ENCODE data around the gene ASXL3.

Gene ASXL3

GRCh38 chr18:33699372-33699771, 121.4 kb downstream of the ASXL3 start:
- Histone ChIP-seq H3K4me3 (ENCODE audit: insufficient read depth, low read length, poor library complexity, severe bottlenecking) (no peak overlapping the region), H2AFZ (ENCODE audit: low read depth, low read length, severe bottlenecking) (no peak overlapping the region), H3K36me3 (ENCODE audit: low read length) (no peaks in the 10 kb centered on the region), H3F3A (ENCODE audit: insufficient read depth) (no peaks in the 10 kb centered on the region), H3K9me2 (replicated peaks; ENCODE audit: insufficient read depth, low read length) (no peaks in the 10 kb centered on the region), H3K9ac (ENCODE audit: low read length) (no peak overlapping the region), H4K20me1 (ENCODE audit: low read depth, low read length) (no peaks in the 10 kb centered on the region), H3K27ac (ENCODE audit: low read depth, low read length) (no peak overlapping the region), H3K4me2 (ENCODE audit: low read depth, low read length, poor library complexity, severe bottlenecking) (no peak overlapping the region), H3K27me3 (ENCODE audit: low read length) (no peaks in the 10 kb centered on the region), H3K9me3 (ENCODE audit: insufficient read depth, low read length) (no peaks in the 10 kb centered on the region), H3K79me2 (ENCODE audit: insufficient read depth, low read length) (no peaks in the 10 kb centered on the region)
- TF ChIP-seq CTCF (IDR thresholded peaks at IDR 0.05; ENCODE audit: insufficient read depth, low read length, poor library complexity, severe bottlenecking) (no peak), EZH2phosphoT487 (conservative IDR thresholded peaks at IDR 0.05; ENCODE audit: low read length) (no peak)

- no peaks in the 10 kb centered on the region for H4K20me1 ChIP-seq (ENCODE audit: low read depth, low read length)
- H3F3A ChIP-seq (ENCODE audit: insufficient read depth), result no peaks in the 10 kb centered on the region
- H3K79me2 ChIP-seq (ENCODE audit: insufficient read depth, low read length), result no peaks in the 10 kb centered on the region
- H3K9me3 ChIP-seq (ENCODE audit: insufficient read depth, low read length), result no peaks in the 10 kb centered on the region
- H3K4me2 ChIP-seq (ENCODE audit: low read depth, low read length, poor library complexity, severe bottlenecking), result no peak overlapping the region
- H3K4me3 ChIP-seq (ENCODE audit: insufficient read depth, low read length, poor library complexity, severe bottlenecking), result no peak overlapping the region
- H3K9me2 ChIP-seq (replicated peaks; ENCODE audit: insufficient read depth, low read length), result no peaks in the 10 kb centered on the region
- no peaks in the 10 kb centered on the region for H3K36me3 ChIP-seq (ENCODE audit: low read length)
- no peak overlapping the region for H3K9ac ChIP-seq (ENCODE audit: low read length)
- no peak overlapping the region for H2AFZ ChIP-seq (ENCODE audit: low read depth, low read length, severe bottlenecking)
- no peak overlapping the region for H3K27ac ChIP-seq (ENCODE audit: low read depth, low read length)
- TF ChIP-seq CTCF (IDR thresholded peaks at IDR 0.05; ENCODE audit: insufficient read depth, low read length, poor library complexity, severe bottlenecking) (no peak), EZH2phosphoT487 (conservative IDR thresholded peaks at IDR 0.05; ENCODE audit: low read length) (no peak)
- no peaks in the 10 kb centered on the region for H3K27me3 ChIP-seq (ENCODE audit: low read length)
These were observed 122.5 kb downstream of the ASXL3 start for GRCh38 chr18:33700513-33700976.

- Histone ChIP-seq H2AFZ (ENCODE audit: low read depth, low read length, severe bottlenecking) (no peak overlapping the region), H3K27me3 (ENCODE audit: low read length) (no peaks in the 10 kb centered on the region), H3K4me3 (ENCODE audit: insufficient read depth, low read length, poor library complexity, severe bottlenecking) (no peak overlapping the region), H3K9ac (ENCODE audit: low read length) (no peak overlapping the region), H3F3A (ENCODE audit: insufficient read depth) (no peaks in the 10 kb centered on the region), H3K36me3 (ENCODE audit: low read length) (no peaks in the 10 kb centered on the region), H4K20me1 (ENCODE audit: low read depth, low read length) (no peaks in the 10 kb centered on the region), H3K79me2 (ENCODE audit: insufficient read depth, low read length) (no peaks in the 10 kb centered on the region), H3K9me2 (replicated peaks; ENCODE audit: insufficient read depth, low read length) (no peaks in the 10 kb centered on the region), H3K9me3 (ENCODE audit: insufficient read depth, low read length) (no peaks in the 10 kb centered on the region), H3K27ac (ENCODE audit: low read depth, low read length) (no peak overlapping the region), H3K4me2 (ENCODE audit: low read depth, low read length, poor library complexity, severe bottlenecking) (no peak overlapping the region)
- no peak for TF ChIP-seq CTCF (IDR thresholded peaks at IDR 0.05; ENCODE audit: insufficient read depth, low read length, poor library complexity, severe bottlenecking)
- TF ChIP-seq EZH2phosphoT487 (conservative IDR thresholded peaks at IDR 0.05; ENCODE audit: low read length), result no peak
These were observed 124.6 kb downstream of the ASXL3 start for GRCh38 chr18:33702625-33703024.
